H1 (cell line): ENCODE measurements around the gene NTMT1. TPM values are rescaled to one million over a fixed set of nuclear protein-coding genes. Genes with fewer than 3 reads are reported as not detected.

Experiments used
- CTCF ChIA-PET: fragments of 300-600 bp; sonication (Branson Sonifier 250); formaldehyde crosslinking; loops from one replicate; lab custom pipeline; 2021; ENCODE audit not compliant: partially characterized antibody; lab: Charles Lee
- POLR2A ChIA-PET: fragments of 300-600 bp; sonication (Branson Sonifier 250); formaldehyde crosslinking; loops from one replicate; lab custom pipeline; 2021; ENCODE audit warnings: inconsistent platforms; ENCODE audit not compliant: partially characterized antibody; lab: Charles Lee
- DNase-seq, 2 experiments: peaks; one replicate each; pipeline versions ENCODE4 v3.0.0 to v3.0.0-alpha.2; 2010 to 2022; ENCODE audit warnings: low spot score in 2 of 2, low read depth in 1 of 2, mixed read lengths in 1 of 2
- FAIRE-seq: peaks from 2 replicates; lab custom pipeline; 2011; peaks lifted over from hg19 to GRCh38; lab: Jason Lieb, UNC
- H2AFZ ChIP-seq: 2 replicates; pipeline ENCODE4 v1.8.1; 2012; ENCODE audit warnings: low read length, inconsistent platforms
- H2AK5ac ChIP-seq: 2 replicates; pipeline ENCODE4 v1.6.1; 2013; ENCODE audit warnings: low read depth, low read length
- H2BK120ac ChIP-seq: replicated peaks from 2 replicates; pipeline ENCODE3; 2013; ENCODE audit warnings: low read depth, low read length, inconsistent platforms
- H2BK12ac ChIP-seq: 2 replicates; pipeline ENCODE4 v1.6.1; 2013; ENCODE audit warnings: low read depth, low read length
- H2BK15ac ChIP-seq: 2 replicates; pipeline ENCODE4 v1.6.1; 2013; ENCODE audit warnings: low read length
- H2BK20ac ChIP-seq: 2 replicates; pipeline ENCODE4 v1.6.1; 2013; ENCODE audit warnings: low read length
- H2BK5ac ChIP-seq: 2 replicates; pipeline ENCODE4 v1.6.1; 2013; ENCODE audit warnings: low read depth, low read length
- H3K14ac ChIP-seq: 2 replicates; pipeline ENCODE4 v1.6.1; 2013; ENCODE audit warnings: inconsistent platforms; ENCODE audit not compliant: insufficient read length
- H3K18ac ChIP-seq: 2 replicates; pipeline ENCODE4 v1.6.1; 2013; ENCODE audit warnings: low read length; ENCODE audit errors: extremely low read depth
- H3K23ac ChIP-seq: 2 replicates; pipeline ENCODE4 v1.6.1; 2013; ENCODE audit warnings: inconsistent platforms; ENCODE audit not compliant: insufficient read length
- H3K23me2 ChIP-seq: 2 replicates; pipeline ENCODE4 v1.6.1; 2013; ENCODE audit warnings: low read depth, low read length
- H3K27ac ChIP-seq: 2 replicates; pipeline ENCODE4 v1.6.1; 2011; ENCODE audit warnings: low read depth, low read length, inconsistent platforms
- H3K27me3 ChIP-seq, 4 experiments: replicated peaks in 1 of 4; 1 replicate in 1 of 4; 2 replicates in 3 of 4; pipeline versions ENCODE4 v1.6.1 to v1.8.1; 2011 to 2013; ENCODE audit warnings: low read length in 3 of 4, mild to moderate bottlenecking in 3 of 4, inconsistent platforms in 2 of 4, mixed read lengths in 2 of 4, moderate library complexity in 1 of 4; ENCODE audit not compliant: control insufficient read depth in 3 of 4, insufficient read depth in 3 of 4; ENCODE audit errors: extremely low read depth in 1 of 4
- H3K36me3 ChIP-seq, 4 experiments: 2 replicates each; pipeline versions ENCODE4 v1.6.1 to v1.8.1; 2011 to 2013; ENCODE audit warnings: mild to moderate bottlenecking in 4 of 4, low read length in 3 of 4, moderate library complexity in 2 of 4, control low read depth in 1 of 4, inconsistent platforms in 1 of 4; ENCODE audit not compliant: insufficient read depth in 4 of 4, control insufficient read depth in 2 of 4
- H3K4ac ChIP-seq: replicated peaks from 2 replicates; pipeline ENCODE3; 2013; ENCODE audit warnings: low read length, low read depth, mixed read lengths, inconsistent platforms; ENCODE audit not compliant: insufficient read length
- H3K4me1 ChIP-seq, 4 experiments: replicated peaks in 1 of 4; 1 replicate in 1 of 4; 2 replicates in 3 of 4; pipeline versions ENCODE4 v1.6.1 to v1.8.1; 2011 to 2013; ENCODE audit warnings: low read length in 3 of 4, inconsistent platforms in 2 of 4, mixed read lengths in 1 of 4; ENCODE audit not compliant: insufficient read depth in 4 of 4, control insufficient read depth in 3 of 4
- H3K4me2 ChIP-seq, 2 experiments: 2 replicates each; pipeline versions ENCODE4 v1.6.1 to v1.8.1; 2011 to 2013; ENCODE audit warnings: low read depth in 2 of 2, low read length in 2 of 2, control low read depth in 1 of 2, inconsistent platforms in 1 of 2, mild to moderate bottlenecking in 1 of 2; ENCODE audit not compliant: insufficient read depth in 1 of 2
- H3K4me3 ChIP-seq, 4 experiments: fragments of 200-600, 300-600 bp in 1 of 4; sonication (generic), shearing (Covaris generic), sonication (Bioruptor Twin) in 1 of 4; 2 replicates each; pipeline versions ENCODE4 v1.5.1 to v1.8.1; 2011 to 2016; ENCODE audit warnings: low read length in 4 of 4, low read depth in 3 of 4, control low read depth in 2 of 4, inconsistent platforms in 2 of 4, mild to moderate bottlenecking in 2 of 4, mixed read lengths in 1 of 4, moderate library complexity in 1 of 4; ENCODE audit not compliant: insufficient read depth in 2 of 4; ENCODE audit errors: extremely low read depth in 1 of 4
- H3K56ac ChIP-seq: replicated peaks from 2 replicates; pipeline ENCODE3; 2013; ENCODE audit warnings: low read depth, mild to moderate bottlenecking, mixed read lengths, low read length, inconsistent platforms; ENCODE audit not compliant: insufficient read length
- H3K79me1 ChIP-seq: 2 replicates; pipeline ENCODE4 v1.6.1; 2013; ENCODE audit warnings: low read depth, low read length, control low read depth
- H3K79me2 ChIP-seq, 2 experiments: 2 replicates each; pipeline versions ENCODE4 v1.6.1 to v1.8.1; 2012 to 2013; ENCODE audit warnings: low read length in 2 of 2, mild to moderate bottlenecking in 2 of 2, inconsistent platforms in 1 of 2; ENCODE audit not compliant: insufficient read depth in 2 of 2, control insufficient read depth in 1 of 2
- H3K9ac ChIP-seq, 4 experiments: replicated peaks in 1 of 4; 1 replicate in 1 of 4; 2 replicates in 3 of 4; pipeline versions ENCODE4 v1.6.1 to v1.8.1; 2011 to 2013; ENCODE audit warnings: low read depth in 3 of 4, low read length in 3 of 4, control low read depth in 2 of 4, mild to moderate bottlenecking in 2 of 4, moderate library complexity in 2 of 4, inconsistent platforms in 1 of 4; ENCODE audit errors: extremely low read depth in 1 of 4
- H3K9me3 ChIP-seq, 2 experiments: 2 replicates each; pipeline versions ENCODE4 v1.6.1 to v1.8.1; 2012 to 2013; ENCODE audit warnings: mild to moderate bottlenecking in 2 of 2, moderate library complexity in 2 of 2, control low read depth in 1 of 2, inconsistent platforms in 1 of 2, low read depth in 1 of 2, low read length in 1 of 2, mixed read lengths in 1 of 2; ENCODE audit not compliant: insufficient read depth in 2 of 2
- H4K20me1 ChIP-seq, 2 experiments: replicated peaks in 1 of 2; 2 replicates each; pipeline versions ENCODE3 to v1.8.1; 2011 to 2013; ENCODE audit warnings: inconsistent platforms in 2 of 2, low read length in 2 of 2, mild to moderate bottlenecking in 1 of 2; ENCODE audit not compliant: insufficient read depth in 2 of 2, control insufficient read depth in 1 of 2
- H4K5ac ChIP-seq: 2 replicates; pipeline ENCODE4 v1.6.1; 2013; ENCODE audit warnings: low read length, low read depth, mixed read lengths, inconsistent platforms; ENCODE audit not compliant: insufficient read length
- H4K8ac ChIP-seq: 2 replicates; pipeline ENCODE4 v1.8.0; 2013; ENCODE audit warnings: mild to moderate bottlenecking, moderate library complexity, low read length, inconsistent platforms; ENCODE audit not compliant: insufficient read depth; ENCODE audit errors: extremely low read depth
- H4K91ac ChIP-seq: replicated peaks from 2 replicates; pipeline ENCODE3; 2013; ENCODE audit warnings: low read length, mixed read lengths, inconsistent platforms; ENCODE audit not compliant: insufficient read length
- WGBS, 2 experiments: shearing (Covaris generic) in 1 of 2; methylation state at CpG; one replicate each; pipeline versions ENCODE4 v1.1.6 to v1.1.7; 2013 to 2015; ENCODE audit warnings: low lambda C conversion rate in 2 of 2, mixed read lengths in 2 of 2, inconsistent platforms in 1 of 2, low coverage in 1 of 2, missing lambda C conversion rate in 1 of 2; ENCODE audit not compliant: insufficient replicate concordance in 2 of 2, insufficient coverage in 1 of 2, insufficient read length in 1 of 2; ENCODE audit errors: extremely low coverage in 1 of 2, missing lambda C conversion rate in 1 of 2; 5-methylcytosine and 5-hydroxymethylcytosine counted together
- polyA plus RNA-seq, 7 experiments: library from polyadenylated mRNA; depleted of rRNA in 3 of 7; stranded (reverse) in 5 of 7; unstranded in 2 of 7; fragments of >200 nt in 5 of 7; fragments of 200-250 nt in 2 of 7; gene quantifications; 1 replicate in 5 of 7; 2 replicates in 1 of 7; 4 replicates in 1 of 7; pipeline versions ENCODE4 v1.2.1 to v1.2.3, GENCODE V29; 2011 to 2013; ENCODE audit warnings: missing spikeins in 2 of 7, mixed read lengths in 2 of 7
- total RNA-seq: library from RNA; stranded (reverse); fragmentation: NEBNext Ultra II Directional; extraction: Animal tissue kit (Norgen Biotek cat#: 25700); gene quantifications from 2 replicates; pipeline ENCODE4 v1.2.1, GENCODE V29; 2021
- TF ChIP-seq, protein P1 (sequence below): IDR thresholded peaks from 2 replicates; pipeline ENCODE4 v1.6.1; 2012; ENCODE audit warnings: inconsistent platforms

NTMT1 gene
- total and polyA plus RNA-seq, 2 of the 8 experiments (the other 6 are each of a cell fraction or from before 2014, with no cell fraction given): 66.8 to 70.2 TPM

DNA sequence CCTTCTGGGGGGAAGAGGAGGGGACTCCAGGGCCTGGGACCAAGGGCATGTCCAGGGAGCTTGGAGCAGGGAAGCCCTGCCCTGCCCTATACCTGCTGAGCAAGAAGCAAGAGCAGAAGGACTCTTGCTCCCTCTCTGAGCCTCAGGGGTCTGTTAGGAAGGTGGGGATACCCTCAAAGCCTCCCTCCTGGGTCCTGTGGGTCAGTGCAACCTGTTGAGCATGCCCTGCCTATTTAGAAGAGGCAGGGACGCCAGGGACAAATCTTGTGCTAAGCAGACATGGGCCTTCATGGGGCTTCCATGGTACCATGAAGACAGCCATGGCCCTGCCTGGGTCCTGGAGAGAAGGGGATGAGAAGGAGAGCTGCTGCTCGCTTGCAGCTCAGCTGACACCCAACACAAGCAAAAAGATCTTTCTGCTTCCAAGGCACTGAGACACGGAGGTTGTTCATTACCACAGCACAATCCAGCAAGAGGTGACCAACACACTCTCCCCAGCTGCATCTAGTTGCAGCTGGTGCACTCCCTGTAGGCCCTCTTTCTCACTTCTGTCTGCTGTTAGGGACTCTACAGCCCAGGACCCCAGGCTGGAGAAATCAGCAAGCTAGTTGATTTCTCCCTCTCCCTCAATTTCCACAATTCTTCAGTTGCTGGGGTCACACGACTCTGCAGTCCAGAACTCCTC lies 44.3 kb upstream of the NTMT1 start:
- Histone ChIP-seq H2BK12ac (no peak overlapping the region), H4K5ac (no peak overlapping the region), H3K79me1 (no peaks in the 10 kb centered on the region), H3K4me3 (no peak overlapping the region), H3K23ac (no peak overlapping the region), H3K4me1 (peaks cover 0 to 2% (median under 1%) of the 10 kb centered on the region in 4 experiments; a peak in 3 of 7 replicates), H3K4ac (no peak overlapping the region), H3K18ac (no peak overlapping the region; the same call in 1 of the 2 replicates), H3K27me3 (no peaks in the 10 kb centered on the region), H4K8ac (no peak overlapping the region; the same call in 1 of the 2 replicates), H4K91ac (no peak overlapping the region), H3K14ac (no peak overlapping the region), H3K36me3 (no peaks in the 10 kb centered on the region), H3K56ac (no peak overlapping the region), H3K9ac (no peak overlapping the region), H3K23me2 (no peaks in the 10 kb centered on the region), H2BK120ac (no peak overlapping the region), H3K9me3 (no peaks in the 10 kb centered on the region), H2AK5ac (peak overlapping the region; percentile 13; the same call in 1 of the 2 replicates), H3K4me2 (no peak overlapping the region), H4K20me1 (no peaks in the 10 kb centered on the region), H2BK15ac (no peak overlapping the region), H3K79me2 (no peaks in the 10 kb centered on the region), H2AFZ (0 out of 2 replicates have a peak overlapping the region, but pooled peaks have one; percentile 2), H2BK20ac (0 out of 2 replicates have a peak overlapping the region, but pooled peaks have one; percentile 48), H3K27ac (no peak overlapping the region), H2BK5ac (no peak overlapping the region)
- CTCF ChIA-PET: interaction anchor here (0.8 to 2.8 kb wide), 7 partner anchors 10 to 33 kb away, joined by 3 to 7 read pairs (median 4); no protein-coding TSS in a partner anchor
- FAIRE-seq (no peak), DNase-seq (no peak)
- TF ChIP-seq, protein P1, sequence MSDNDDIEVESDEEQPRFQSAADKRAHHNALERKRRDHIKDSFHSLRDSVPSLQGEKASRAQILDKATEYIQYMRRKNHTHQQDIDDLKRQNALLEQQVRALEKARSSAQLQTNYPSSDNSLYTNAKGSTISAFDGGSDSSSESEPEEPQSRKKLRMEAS: no peak
- POLR2A ChIA-PET: interaction anchor here (0.8 to 1.9 kb wide), 3 partner anchors 9 to 16 kb away, joined by 3 to 7 read pairs (median 3); no protein-coding TSS in a partner anchor
- 61% methylated on average over 4 of the region's 4 CpGs; no CpG with 5 or more reads in 1 of the 2 experiments for WGBS, 2 experiments
